PC-9 (cell line): Measurements from ENCODE around the gene CRYBG1. TPM values are rescaled to one million over a fixed set of nuclear protein-coding genes. Genes with fewer than 3 reads are reported as not detected.

Source experiments
- BruUV-seq: library from RNA; stranded (reverse); fragments of 400-500 nt; replicated peaks from 2 replicates; lab custom pipeline; 2021; lab: Mats Ljungman, UMichigan
- CTCF ChIA-PET: fragments of 300-600 bp; sonication (Branson Sonifier 250); formaldehyde crosslinking; loops from one replicate; lab custom pipeline; 2022; ENCODE audit warnings: antibody characterized with exemption; lab: Charles Lee
- POLR2A ChIA-PET: fragments of 300-600 bp; sonication (Branson Sonifier 250); formaldehyde crosslinking; loops from one replicate; lab custom pipeline; 2022; ENCODE audit warnings: antibody characterized with exemption; ENCODE audit not compliant: unreplicated experiment; lab: Charles Lee
- DNase-seq, 2 experiments: peaks; one replicate each; pipeline versions ENCODE4 v3.0.0 to v3.0.0-alpha.2; 2015 to 2022; ENCODE audit warnings: mixed read lengths in 1 of 2
- H2AFZ ChIP-seq: fragments of 200-600 bp; sonication (generic); 2 replicates; pipeline ENCODE4 v1.8.1; 2017; ENCODE audit warnings: antibody characterized with exemption
- H3F3A ChIP-seq: fragments of 200-600 bp; sonication (generic); 2 replicates; pipeline ENCODE4 v1.8.1; 2017; ENCODE audit warnings: antibody characterized with exemption, mild to moderate bottlenecking, low read depth; ENCODE audit not compliant: insufficient read depth
- H3K27ac ChIP-seq: fragments of 200-600 bp; sonication (generic); 2 replicates; pipeline ENCODE4 v1.6.1; 2016; ENCODE audit warnings: mixed run types
- H3K27me3 ChIP-seq: fragments of 200-600 bp; sonication (generic); 2 replicates; pipeline ENCODE4 v1.6.1; 2016; ENCODE audit warnings: low read depth, mixed run types; ENCODE audit not compliant: insufficient read depth
- H3K36me3 ChIP-seq: fragments of 200-600 bp; sonication (generic); 2 replicates; pipeline ENCODE4 v1.6.1; 2016; ENCODE audit warnings: low read depth, mixed run types
- H3K4me1 ChIP-seq: fragments of 200-600 bp; sonication (generic); replicated peaks from 2 replicates; pipeline ENCODE4 v1.6.1; 2016; ENCODE audit warnings: mixed run types; ENCODE audit not compliant: insufficient read depth
- H3K4me2 ChIP-seq: fragments of 200-600 bp; sonication (generic); 2 replicates; pipeline ENCODE4 v1.6.1; 2017; ENCODE audit warnings: mixed run types
- H3K4me3 ChIP-seq: fragments of 200-600 bp; sonication (generic); 2 replicates; pipeline ENCODE4 v1.6.1; 2016; ENCODE audit warnings: mixed run types
- H3K79me2 ChIP-seq: fragments of 200-600 bp; sonication (generic); 2 replicates; pipeline ENCODE4 v1.6.1; 2017; ENCODE audit warnings: low read depth, mixed run types
- H3K9me2 ChIP-seq: fragments of 200-600 bp; sonication (generic); 2 replicates; pipeline ENCODE4 v1.8.1; 2017; ENCODE audit warnings: mild to moderate bottlenecking; ENCODE audit not compliant: insufficient read depth
- H3K9me3 ChIP-seq: fragments of 200-600 bp; sonication (generic); 2 replicates; pipeline ENCODE4 v1.8.1; 2016; ENCODE audit warnings: low read depth; ENCODE audit not compliant: insufficient read depth
- H4K20me1 ChIP-seq: fragments of 200-600 bp; sonication (generic); 2 replicates; pipeline ENCODE4 v1.8.1; 2017; ENCODE audit not compliant: insufficient read depth
- EZH2 ChIP-seq: fragments of 200-600 bp; sonication (generic); IDR thresholded peaks from 2 replicates; pipeline ENCODE4 v1.8.0; 2017; ENCODE audit warnings: antibody characterized with exemption, low read depth
- intact Hi-C: fragments of 100-400 bp; cut with micrococcal nuclease; formaldehyde crosslinking; loops from one replicate; pipeline ENCODE4 v1.10.0; 2022; ENCODE audit not compliant: unreplicated experiment
- total RNA-seq: library from RNA; stranded (reverse); gene quantifications from 2 replicates; pipeline ENCODE4 v1.2.3, GENCODE V29; 2021
- TF ChIP-seq, protein P1 (sequence below): fragments of 200-600 bp; sonication (generic); conservative IDR thresholded peaks from 2 replicates; pipeline ENCODE4 v1.6.1; 2017; ENCODE audit warnings: mixed run types, antibody characterized with exemption, mild to moderate bottlenecking, moderate library complexity

Gene CRYBG1
- total RNA-seq, 1 experiment from 2014 or later = 49.3 TPM

DNA sequence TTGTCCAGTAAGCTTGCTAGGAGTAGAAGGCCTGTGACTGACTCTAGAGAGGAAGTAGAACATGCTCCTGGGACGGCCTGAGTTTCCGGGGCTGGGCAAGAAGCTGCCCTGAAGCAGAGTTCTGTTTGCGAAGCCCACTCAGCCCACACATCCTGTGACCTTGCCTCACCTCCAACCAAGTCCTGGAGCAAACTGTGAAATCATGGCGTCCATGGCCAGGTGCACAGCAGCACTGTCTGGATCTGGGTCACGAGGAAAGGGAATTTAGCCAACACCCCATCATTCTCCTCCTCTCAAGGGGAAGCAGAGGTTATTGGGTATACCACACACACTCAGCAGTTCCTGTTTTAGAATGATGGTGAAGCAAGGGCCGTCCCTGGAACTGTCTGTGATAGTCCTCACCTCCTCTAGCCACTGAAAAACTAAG lies 87.5 kb downstream of the CRYBG1 start:
- no peaks in the 10 kb centered on the region for H3K27me3 ChIP-seq
- intact Hi-C loops = loop anchor here (2.0 to 10.0 kb wide), 4 partner anchors 64 to 1013 kb away; partner anchors contain the start of gene BEND3
- H3K9me2 ChIP-seq = no peaks in the 10 kb centered on the region
- no peak for DNase-seq
- H3K36me3 ChIP-seq = no peaks in the 10 kb centered on the region
- ChIA-PET POLR2A (no interaction called here), CTCF (no interaction called here)
- H3F3A ChIP-seq = peaks cover 4% of the 10 kb centered on the region; the same call in 1 of the 2 replicates
- peaks cover 10% of the 10 kb centered on the region; the same call in 1 of the 2 replicates for H3K4me1 ChIP-seq
- no peak overlapping the region for H3K27ac ChIP-seq
- H3K4me2 ChIP-seq = no peak overlapping the region
- no peaks in the 10 kb centered on the region for H3K79me2 ChIP-seq
- H2AFZ ChIP-seq = no peak overlapping the region
- no TSS peak for BruUV-seq
- no peaks in the 10 kb centered on the region for H3K9me3 ChIP-seq
- H4K20me1 ChIP-seq = no peaks in the 10 kb centered on the region
- TF ChIP-seq EZH2 = no peak
- TF ChIP-seq, protein P1, sequence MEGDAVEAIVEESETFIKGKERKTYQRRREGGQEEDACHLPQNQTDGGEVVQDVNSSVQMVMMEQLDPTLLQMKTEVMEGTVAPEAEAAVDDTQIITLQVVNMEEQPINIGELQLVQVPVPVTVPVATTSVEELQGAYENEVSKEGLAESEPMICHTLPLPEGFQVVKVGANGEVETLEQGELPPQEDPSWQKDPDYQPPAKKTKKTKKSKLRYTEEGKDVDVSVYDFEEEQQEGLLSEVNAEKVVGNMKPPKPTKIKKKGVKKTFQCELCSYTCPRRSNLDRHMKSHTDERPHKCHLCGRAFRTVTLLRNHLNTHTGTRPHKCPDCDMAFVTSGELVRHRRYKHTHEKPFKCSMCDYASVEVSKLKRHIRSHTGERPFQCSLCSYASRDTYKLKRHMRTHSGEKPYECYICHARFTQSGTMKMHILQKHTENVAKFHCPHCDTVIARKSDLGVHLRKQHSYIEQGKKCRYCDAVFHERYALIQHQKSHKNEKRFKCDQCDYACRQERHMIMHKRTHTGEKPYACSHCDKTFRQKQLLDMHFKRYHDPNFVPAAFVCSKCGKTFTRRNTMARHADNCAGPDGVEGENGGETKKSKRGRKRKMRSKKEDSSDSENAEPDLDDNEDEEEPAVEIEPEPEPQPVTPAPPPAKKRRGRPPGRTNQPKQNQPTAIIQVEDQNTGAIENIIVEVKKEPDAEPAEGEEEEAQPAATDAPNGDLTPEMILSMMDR = no peak
- no peak overlapping the region for H3K4me3 ChIP-seq

DNA sequence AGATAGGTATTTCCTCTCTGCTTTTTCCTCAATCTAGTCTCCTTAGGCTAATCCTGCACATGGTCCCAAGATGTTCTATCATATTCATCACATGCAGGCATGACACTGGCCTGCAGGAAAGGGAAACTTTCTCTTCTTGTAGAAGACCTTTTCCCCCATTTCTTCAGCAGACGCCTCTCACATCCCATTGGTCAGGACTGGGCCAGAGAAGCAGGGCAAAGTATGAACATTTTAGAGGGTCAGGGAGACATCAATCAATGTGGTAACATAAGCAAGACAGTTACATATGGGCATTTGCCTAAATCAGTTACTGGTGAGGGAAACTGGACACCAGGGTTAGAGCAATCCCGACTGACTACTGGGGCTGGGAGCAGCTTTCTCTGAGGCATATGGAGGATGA lies 90.1 kb downstream of the CRYBG1 start:
- H3K4me3 ChIP-seq = no peak overlapping the region
- no TSS peak for BruUV-seq
- H3K79me2 ChIP-seq = no peaks in the 10 kb centered on the region
- H4K20me1 ChIP-seq = no peaks in the 10 kb centered on the region
- H3K27ac ChIP-seq = no peak overlapping the region
- TF ChIP-seq, protein P1 = no peak
- TF ChIP-seq EZH2 = no peak
- H3K27me3 ChIP-seq = no peaks in the 10 kb centered on the region
- H3K9me3 ChIP-seq = no peaks in the 10 kb centered on the region
- intact Hi-C loops = no loop called here
- peaks cover 10% of the 10 kb centered on the region; the same call in 1 of the 2 replicates for H3K4me1 ChIP-seq
- peaks cover 4% of the 10 kb centered on the region; the same call in 1 of the 2 replicates for H3F3A ChIP-seq
- ChIA-PET CTCF (no interaction called here), POLR2A (no interaction called here)
- no peak overlapping the region for H3K4me2 ChIP-seq
- no peak for DNase-seq
- no peak overlapping the region for H2AFZ ChIP-seq
- no peaks in the 10 kb centered on the region for H3K36me3 ChIP-seq
- no peaks in the 10 kb centered on the region for H3K9me2 ChIP-seq

DNA sequence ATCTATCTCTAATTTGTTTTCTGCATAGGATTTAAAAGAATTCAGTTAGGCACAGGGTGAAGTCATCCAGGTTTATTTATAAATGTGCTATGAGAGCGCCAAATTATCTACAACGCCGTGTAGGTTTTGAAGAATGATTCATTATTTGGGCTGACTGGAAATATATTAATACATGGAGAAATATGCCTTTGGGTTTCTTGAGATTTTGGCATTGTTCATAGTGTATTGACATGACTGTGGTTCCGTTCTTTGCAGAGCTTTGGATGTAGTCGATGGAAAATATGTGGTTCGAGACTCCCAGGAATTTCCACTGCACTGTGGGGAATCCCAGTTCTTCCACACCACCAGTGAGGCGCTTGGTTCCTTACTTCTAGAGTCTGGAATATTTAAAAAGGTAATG lies 90.9 kb downstream of the CRYBG1 start:
- no peak overlapping the region for H3K4me3 ChIP-seq

More for the DNA sequence above, 90.9 kb downstream of the CRYBG1 start:
- H3K4me2 ChIP-seq = no peak overlapping the region
- DNase-seq = no peak
- H3K9me3 ChIP-seq = no peaks in the 10 kb centered on the region
- no peaks in the 10 kb centered on the region for H3K27me3 ChIP-seq
- intact Hi-C loops = no loop called here
- no peaks in the 10 kb centered on the region for H3F3A ChIP-seq
- no peaks in the 10 kb centered on the region for H3K36me3 ChIP-seq
- POLR2A ChIA-PET = no interaction called here
- no peak overlapping the region for H3K27ac ChIP-seq
- no peak overlapping the region for H2AFZ ChIP-seq
- no peak for TF ChIP-seq EZH2
- TF ChIP-seq, protein P1 = no peak
- no peaks in the 10 kb centered on the region for H4K20me1 ChIP-seq
- CTCF ChIA-PET = no interaction called here
- no TSS peak for BruUV-seq
- peaks cover 10% of the 10 kb centered on the region; the same call in 1 of the 2 replicates for H3K4me1 ChIP-seq
- H3K79me2 ChIP-seq = no peaks in the 10 kb centered on the region
- H3K9me2 ChIP-seq = no peaks in the 10 kb centered on the region
